Measurements from ENCODE around the gene TRA2A. TPM values are rescaled to one million over a fixed set of nuclear protein-coding genes. Genes with fewer than 3 reads are reported as not detected.
"Not testable (repeated sequence)": the region's sequence is repeated elsewhere in the genome, so short reads cannot be mapped to it uniquely, and the experiment has no call there.

The TRA2A gene
- total RNA-seq, 1 donor from 2014 or later = 58.3 TPM

DNA sequence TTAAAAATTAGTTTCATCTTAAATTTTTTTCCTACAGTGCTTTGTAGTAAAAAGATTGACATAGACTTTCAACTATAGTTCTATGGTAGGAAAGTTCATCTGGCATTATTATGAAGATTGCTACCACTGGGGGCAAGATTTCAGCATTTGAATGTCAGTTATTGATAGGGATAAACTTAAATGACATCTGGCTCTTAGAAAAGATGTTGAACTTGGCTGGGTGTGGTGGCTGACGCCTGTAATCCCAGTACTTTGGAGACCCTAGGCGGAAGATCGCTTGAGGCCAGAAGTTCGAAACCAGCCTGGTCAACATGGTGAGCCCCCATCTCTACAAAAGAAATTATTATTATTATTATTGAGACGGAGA is 1.4 kb upstream of the TRA2A start:
- Mint-ChIP-seq H3K27me3 (ENCODE audit: low read depth) (no peaks in the 10 kb centered on the region), H3K4me3 (ENCODE audit: unreplicated experiment) (no peak overlapping the region), H3K36me3 (ENCODE audit: low read depth) (peaks cover 2% of the 10 kb centered on the region), H3K9me3 (ENCODE audit: low read depth) (no peaks in the 10 kb centered on the region), H3K4me1 (ENCODE audit: low read depth) (peaks cover 31% of the 10 kb centered on the region), H3K27ac (ENCODE audit: unreplicated experiment) (no peak overlapping the region)
- DNase-seq (ENCODE audit: low spot score) = no peak
- TF ChIP-seq, protein P1, sequence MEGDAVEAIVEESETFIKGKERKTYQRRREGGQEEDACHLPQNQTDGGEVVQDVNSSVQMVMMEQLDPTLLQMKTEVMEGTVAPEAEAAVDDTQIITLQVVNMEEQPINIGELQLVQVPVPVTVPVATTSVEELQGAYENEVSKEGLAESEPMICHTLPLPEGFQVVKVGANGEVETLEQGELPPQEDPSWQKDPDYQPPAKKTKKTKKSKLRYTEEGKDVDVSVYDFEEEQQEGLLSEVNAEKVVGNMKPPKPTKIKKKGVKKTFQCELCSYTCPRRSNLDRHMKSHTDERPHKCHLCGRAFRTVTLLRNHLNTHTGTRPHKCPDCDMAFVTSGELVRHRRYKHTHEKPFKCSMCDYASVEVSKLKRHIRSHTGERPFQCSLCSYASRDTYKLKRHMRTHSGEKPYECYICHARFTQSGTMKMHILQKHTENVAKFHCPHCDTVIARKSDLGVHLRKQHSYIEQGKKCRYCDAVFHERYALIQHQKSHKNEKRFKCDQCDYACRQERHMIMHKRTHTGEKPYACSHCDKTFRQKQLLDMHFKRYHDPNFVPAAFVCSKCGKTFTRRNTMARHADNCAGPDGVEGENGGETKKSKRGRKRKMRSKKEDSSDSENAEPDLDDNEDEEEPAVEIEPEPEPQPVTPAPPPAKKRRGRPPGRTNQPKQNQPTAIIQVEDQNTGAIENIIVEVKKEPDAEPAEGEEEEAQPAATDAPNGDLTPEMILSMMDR (IDR thresholded peaks at IDR 0.05) = peak; percentile 33

DNA sequence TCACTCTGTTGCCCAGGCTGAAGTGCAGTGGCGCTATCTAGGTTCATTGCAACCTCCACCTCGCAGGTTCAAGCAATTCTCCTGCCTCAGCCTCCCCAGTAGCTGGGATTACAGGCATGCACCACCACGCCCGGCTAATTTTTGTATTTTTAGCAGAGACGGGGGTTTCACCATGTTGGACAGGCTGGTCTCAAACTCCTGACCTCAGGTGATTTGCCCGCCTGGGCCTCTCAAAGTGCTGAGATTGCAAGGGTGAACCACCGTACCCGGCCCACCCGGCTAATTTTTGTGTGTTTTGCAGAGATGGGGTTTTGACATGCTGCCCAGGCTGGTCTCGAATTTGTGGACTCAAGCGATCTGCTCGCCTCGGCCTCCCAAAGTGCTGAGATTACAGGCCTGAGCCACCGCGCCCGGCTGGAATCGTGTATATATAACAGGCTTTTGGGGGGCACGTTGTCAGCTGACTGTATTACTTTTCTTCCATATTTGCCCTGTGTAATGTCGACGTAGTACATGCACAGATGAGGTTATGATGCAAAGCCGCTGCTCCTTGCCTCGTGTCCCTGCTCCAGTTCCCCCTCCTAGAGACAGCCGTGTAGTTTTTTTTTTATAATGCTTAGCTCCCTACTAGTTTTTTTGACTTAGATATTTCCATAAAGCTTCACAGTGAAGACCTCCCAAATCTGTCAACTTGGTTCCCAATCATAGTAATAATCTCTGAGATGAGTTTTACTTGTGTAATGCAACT is 883 bp upstream of the TRA2A start:
- Mint-ChIP-seq H3K4me3 (ENCODE audit: unreplicated experiment) (peak overlapping the region; percentile 38), H3K4me1 (ENCODE audit: low read depth) (peaks cover 35% of the 10 kb centered on the region), H3K9me3 (ENCODE audit: low read depth) (no peaks in the 10 kb centered on the region), H3K27me3 (ENCODE audit: low read depth) (no peaks in the 10 kb centered on the region), H3K36me3 (ENCODE audit: low read depth) (peaks cover 2% of the 10 kb centered on the region), H3K27ac (ENCODE audit: unreplicated experiment) (peak overlapping the region; percentile 100)
- no peak for DNase-seq (ENCODE audit: low spot score)
- TF ChIP-seq, protein P1 (IDR thresholded peaks at IDR 0.05) = no peak

DNA sequence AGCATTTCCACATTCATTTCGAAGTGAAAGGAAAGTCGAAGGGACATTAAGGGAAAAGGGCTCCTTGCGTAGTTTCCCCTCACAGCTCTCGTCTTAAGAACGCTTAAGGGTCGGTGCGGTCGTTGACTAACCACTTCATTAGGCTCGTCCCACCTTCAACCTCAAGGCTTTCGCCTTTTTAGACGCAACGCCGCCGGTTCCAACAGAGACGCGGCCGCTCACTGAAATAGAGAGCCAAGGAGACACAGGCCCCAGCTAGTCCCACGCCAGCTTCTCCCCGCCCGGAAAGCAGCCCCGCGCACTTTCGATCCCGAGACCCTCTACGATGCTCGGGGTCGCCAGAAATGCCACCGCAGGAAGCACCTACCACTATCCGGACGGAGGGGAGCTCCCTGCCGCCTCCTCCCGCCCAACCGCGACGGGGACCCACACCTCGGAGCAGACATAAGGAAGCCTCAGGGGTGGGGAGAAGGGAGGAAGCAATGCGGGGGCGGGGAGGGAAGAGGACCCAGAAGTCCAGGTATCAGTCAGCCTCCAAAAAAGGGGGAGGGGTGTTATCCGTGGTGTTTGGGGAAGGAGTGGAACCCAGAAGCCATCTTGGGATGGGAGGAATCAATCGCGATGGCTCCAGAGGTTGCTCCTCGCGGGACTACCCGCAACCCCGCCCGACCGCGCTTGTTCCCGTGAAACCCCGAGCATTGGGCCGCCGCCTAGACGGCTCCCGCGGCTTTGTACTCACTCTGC is 559 bp downstream of the TRA2A start:
- Mint-ChIP-seq H3K9me3 (ENCODE audit: low read depth) (no peaks in the 10 kb centered on the region), H3K27me3 (ENCODE audit: low read depth) (no peaks in the 10 kb centered on the region), H3K4me3 (ENCODE audit: unreplicated experiment) (peak overlapping the region; percentile 100), H3K4me1 (ENCODE audit: low read depth) (peaks cover 50% of the 10 kb centered on the region), H3K27ac (ENCODE audit: unreplicated experiment) (peak overlapping the region; percentile 100), H3K36me3 (ENCODE audit: low read depth) (peaks cover 2% of the 10 kb centered on the region)
- DNase-seq (ENCODE audit: low spot score) = no peak
- TF ChIP-seq, protein P1 (IDR thresholded peaks at IDR 0.05) = peak; percentile 20

DNA sequence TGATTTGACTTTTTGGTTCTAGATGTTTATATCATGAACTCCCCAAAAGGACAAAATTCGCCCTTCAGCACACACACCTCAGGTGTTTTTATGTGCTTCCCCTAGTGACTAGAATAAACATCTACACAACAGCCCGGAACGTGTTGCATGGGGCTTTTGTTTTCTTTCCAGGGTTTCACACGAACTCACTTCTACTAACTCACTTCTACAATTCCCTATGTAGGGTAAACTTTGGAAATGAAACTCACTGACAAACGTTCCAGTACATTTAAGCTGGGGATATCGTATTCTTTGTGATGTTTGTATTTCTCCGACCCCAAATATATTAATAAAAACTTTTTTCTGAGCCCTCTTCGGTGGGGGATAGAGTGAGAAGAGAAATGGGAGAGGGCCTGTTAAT is 1.4 kb downstream of the TRA2A start:
- Mint-ChIP-seq H3K4me1 (ENCODE audit: low read depth) (peaks cover 55% of the 10 kb centered on the region), H3K27me3 (ENCODE audit: low read depth) (no peaks in the 10 kb centered on the region), H3K9me3 (ENCODE audit: low read depth) (no peaks in the 10 kb centered on the region), H3K36me3 (ENCODE audit: low read depth) (peaks cover 2% of the 10 kb centered on the region), H3K27ac (ENCODE audit: unreplicated experiment) (peak overlapping the region; percentile 100), H3K4me3 (ENCODE audit: unreplicated experiment) (peak overlapping the region; percentile 100)
- TF ChIP-seq, protein P1 (IDR thresholded peaks at IDR 0.05) = peak; percentile 30
- DNase-seq (ENCODE audit: low spot score) = no peak

DNA sequence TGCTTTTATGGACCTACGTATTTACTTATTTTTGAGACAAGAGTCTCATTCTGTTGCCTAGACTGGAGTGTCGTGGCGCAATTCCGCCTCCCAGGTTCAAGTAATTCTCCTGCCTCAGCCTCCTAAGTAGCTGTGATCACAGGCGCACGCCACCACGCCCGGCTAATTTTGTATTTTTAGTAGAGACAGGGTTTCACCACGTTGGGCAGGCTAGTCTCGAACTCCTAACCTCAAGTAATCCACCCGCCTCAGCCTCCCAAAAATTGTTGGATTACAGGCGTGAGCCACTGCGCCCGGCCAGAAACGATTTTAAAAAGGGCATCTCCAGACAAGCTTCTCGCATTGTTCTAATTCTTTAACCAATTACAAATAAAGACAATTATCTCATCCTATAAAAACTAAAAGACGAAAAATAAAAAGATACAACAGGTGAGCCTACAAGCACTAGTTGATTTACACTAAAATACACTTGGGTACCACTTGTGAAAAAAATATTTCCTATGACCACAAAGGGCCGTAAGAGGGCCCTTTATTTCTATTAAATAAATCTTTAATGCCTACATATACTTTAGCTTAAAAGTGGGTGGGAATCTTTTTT is 2.4 kb downstream of the TRA2A start:
- peak overlapping the region; percentile 100 for H3K4me3 Mint-ChIP-seq (ENCODE audit: unreplicated experiment)
- peaks cover 62% of the 10 kb centered on the region for H3K4me1 Mint-ChIP-seq (ENCODE audit: low read depth)
- no peaks in the 10 kb centered on the region for H3K27me3 Mint-ChIP-seq (ENCODE audit: low read depth)
- H3K36me3 Mint-ChIP-seq (ENCODE audit: low read depth) = peaks cover 2% of the 10 kb centered on the region
- TF ChIP-seq, protein P1 (IDR thresholded peaks at IDR 0.05) = no peak
- DNase-seq (ENCODE audit: low spot score) = no peak
- H3K27ac Mint-ChIP-seq (ENCODE audit: unreplicated experiment) = peak overlapping the region; percentile 100
- H3K9me3 Mint-ChIP-seq (ENCODE audit: low read depth) = no peaks in the 10 kb centered on the region

DNA sequence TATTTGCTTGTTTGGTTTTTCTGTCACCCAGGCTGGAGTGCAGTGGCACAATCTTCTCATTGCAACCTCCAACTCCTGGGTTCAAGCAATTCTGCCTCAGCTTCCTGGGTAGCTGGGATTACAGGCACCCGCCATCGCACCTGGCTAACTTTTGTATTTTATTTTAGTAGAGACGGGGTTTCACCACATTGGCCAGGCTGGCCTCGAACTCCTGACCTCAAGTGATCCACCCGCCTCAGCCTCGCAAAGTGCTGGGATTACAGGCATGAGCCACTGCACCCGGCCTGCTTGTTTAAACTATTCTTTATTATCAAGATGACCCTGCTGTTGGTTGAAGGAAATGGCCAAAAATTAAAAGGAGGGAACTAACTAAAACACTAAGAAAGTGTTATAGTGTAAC is 6.2 kb downstream of the TRA2A start:
- not testable (repeated sequence) for H3K9me3 Mint-ChIP-seq (ENCODE audit: low read depth); H3K36me3 Mint-ChIP-seq (ENCODE audit: low read depth); H3K4me3 Mint-ChIP-seq (ENCODE audit: unreplicated experiment); H3K27me3 Mint-ChIP-seq (ENCODE audit: low read depth); DNase-seq (ENCODE audit: low spot score)
- Mint-ChIP-seq H3K27ac (ENCODE audit: unreplicated experiment) (peak overlapping the region; percentile 53), H3K4me1 (ENCODE audit: low read depth) (peaks cover 78% of the 10 kb centered on the region)

All from chondrocyte (in vitro differentiated cells).